GM20000 (cell line): ENCODE results near the gene PHACTR1.

ENCODE experiments used
- DNase-seq: peaks from one replicate; pipeline ENCODE4 v3.0.0; 2012; ENCODE audit warnings: low spot score
- CTCF ChIP-seq: IDR thresholded peaks from 2 replicates; pipeline ENCODE4 v1.5.1; 2012; ENCODE audit warnings: mild to moderate bottlenecking, control low read depth; ENCODE audit errors: extremely low read depth, missing control alignments

The PHACTR1 gene

GRCh38 chr6:12956991-12957320 lies 240.4 kb downstream of the PHACTR1 start:
- no peak for DNase-seq
- no peak for TF ChIP-seq CTCF

GRCh38 chr6:12957321-12958051 lies 240.9 kb downstream of the PHACTR1 start:
- DNase-seq: peak; percentile 17
- TF ChIP-seq CTCF: no peak

GRCh38 chr6:12958052-12958706 lies 241.6 kb downstream of the PHACTR1 start:
- DNase-seq: no peak

DNA sequence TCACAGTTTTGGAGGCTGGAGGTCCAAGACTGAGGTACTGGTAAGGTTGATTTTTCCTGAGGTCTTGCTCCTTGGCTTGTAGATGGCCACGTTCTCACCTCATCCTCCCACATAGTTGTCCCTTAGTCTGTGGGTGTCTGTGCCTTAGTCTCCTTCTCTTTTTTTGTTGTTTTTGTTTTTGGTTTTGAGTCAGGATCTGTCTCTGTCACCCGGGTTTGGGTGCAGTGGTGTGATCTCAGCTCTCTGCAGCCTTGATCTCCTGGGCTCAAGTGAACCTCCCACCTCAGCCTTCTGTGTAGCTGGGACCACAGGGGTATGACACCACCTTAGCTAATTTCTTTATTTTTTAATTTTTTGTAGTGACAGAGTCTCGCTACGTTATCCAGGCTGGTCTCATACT lies 245.2 kb downstream of the PHACTR1 start:
- no peak for DNase-seq
- TF ChIP-seq CTCF: no peak

More at GRCh38 chr6:12958052-12958706, 241.6 kb downstream of the PHACTR1 start:
- TF ChIP-seq CTCF: no peak

DNA sequence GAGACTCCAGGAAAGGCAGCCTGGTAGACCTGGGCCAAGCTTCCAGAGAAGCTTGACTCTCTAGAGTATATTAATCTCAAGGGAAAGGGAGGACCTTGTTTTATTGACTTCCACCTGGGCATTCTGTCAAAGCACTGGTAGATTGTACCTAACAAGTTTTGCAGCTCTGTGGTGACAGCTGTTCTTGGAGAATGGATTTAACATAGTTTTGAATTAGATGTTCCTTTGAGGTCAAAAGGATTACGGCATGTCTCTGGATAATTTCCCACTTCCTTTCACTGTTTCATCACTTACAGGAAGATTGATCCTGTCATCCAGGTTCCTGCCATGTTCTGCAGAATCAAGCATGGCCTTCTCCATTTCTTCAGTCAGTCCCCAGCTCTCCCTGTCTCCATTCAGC lies 246.0 kb downstream of the PHACTR1 start:
- no peak for DNase-seq

DNA sequence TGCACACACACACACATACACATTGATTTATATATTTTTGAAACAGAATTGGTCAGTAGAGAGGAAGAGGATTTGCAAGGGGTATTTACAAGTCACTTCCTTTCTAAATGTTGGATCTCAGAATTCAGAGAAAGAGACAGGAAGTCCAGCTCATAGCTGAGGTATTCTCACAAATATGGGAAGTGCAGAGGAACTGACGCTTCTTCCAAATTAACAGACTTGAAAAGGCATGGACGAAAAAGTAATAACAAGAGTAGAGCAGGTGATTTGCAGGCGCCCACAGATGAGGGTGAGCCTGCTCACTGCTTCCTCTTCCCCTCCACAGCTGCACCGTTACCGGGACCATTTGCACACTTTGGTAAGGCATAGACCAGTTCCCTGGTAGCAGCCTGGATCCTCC lies 246.4 kb downstream of the PHACTR1 start:
- peak; percentile 19 for DNase-seq
- no peak for TF ChIP-seq CTCF

More for the DNA sequence above, 246.0 kb downstream of the PHACTR1 start:
- TF ChIP-seq CTCF: no peak

- no peak for TF ChIP-seq CTCF
- DNase-seq: no peak
Measured at GRCh38 chr6:12963567-12963966, 247.0 kb downstream of the PHACTR1 start.
